Colonic mucosa (tissue), 4 donors: Measurements from ENCODE around the gene HERC6. TPM values are rescaled to one million over a fixed set of nuclear protein-coding genes. Genes with fewer than 3 reads are reported as not detected.
"Not testable (repeated sequence)": the region's sequence is repeated elsewhere in the genome, so short reads cannot be mapped to it uniquely, and the experiment has no call there.

Source experiments
- DNase-seq: peaks from one replicate; pipeline ENCODE4 v3.0.0-alpha.2; 2020
- H3K27ac ChIP-seq: fragments of 200-600 bp; one replicate; pipeline ENCODE4 v1.8.0; 2021
- H3K27me3 ChIP-seq: fragments of 200-600 bp; one replicate; pipeline ENCODE4 v1.8.0; 2021
- H3K36me3 ChIP-seq: fragments of 200-600 bp; one replicate; pipeline ENCODE4 v1.8.0; 2021
- H3K4me1 ChIP-seq: fragments of 200-600 bp; one replicate; pipeline ENCODE4 v1.8.0; 2021; ENCODE audit warnings: mild to moderate bottlenecking
- H3K4me3 ChIP-seq: fragments of 200-600 bp; one replicate; pipeline ENCODE4 v1.8.0; 2021
- H3K9ac ChIP-seq, 2 donors: one replicate each; pipeline ENCODE4 v1.7.0; 2013; ENCODE audit warnings: control low read depth in 2 of 2, low read depth in 2 of 2, low read length in 2 of 2
- H3K9me3 ChIP-seq: fragments of 200-600 bp; one replicate; pipeline ENCODE4 v1.8.0; 2021
- CTCF ChIP-seq: fragments of 200-600 bp; IDR thresholded peaks from one replicate; pipeline ENCODE4 v1.8.0; 2022; ENCODE audit warnings: antibody characterized with exemption, mild to moderate bottlenecking
- intact Hi-C: fragments of 100-400 bp; cut with DNase I; formaldehyde crosslinking; loops from one replicate; pipeline ENCODE4 v1.14.1; 2022
- total RNA-seq, 2 donors: library from RNA; stranded (reverse); fragmentation: NEBNext Ultra II Directional in 1 of 2; extraction: Animal tissue kit (Norgen Biotek cat#: 25700) in 1 of 2; gene quantifications; one replicate each; pipeline ENCODE4 v1.2.1, GENCODE V29; 2021
- donor health status: healthy.
- donor health status: DM: no; HTN: no; CAD: no.
- donor health status: DM: no; HTN: no; CAD: no.

Gene HERC6
- total RNA-seq, 2 donors from 2014 or later, result 6.2 to 6.3 TPM

- H3K27me3 ChIP-seq, H3K36me3 ChIP-seq, H3K9ac ChIP-seq, H3K27ac ChIP-seq, H3K9me3 ChIP-seq, H3K4me3 ChIP-seq, H3K4me1 ChIP-seq: not testable (repeated sequence)
- TF ChIP-seq CTCF, result peak; percentile 44
- intact Hi-C loops, result loop anchor here (5.0 kb wide), 1 partner anchor 148 kb away; no protein-coding TSS in a partner anchor
- DNase-seq, result peak; percentile 19
Measured at GRCh38 chr4:88369180-88369812, 9.4 kb upstream of the HERC6 start.

- Histone ChIP-seq H3K27me3 (no peaks in the 10 kb centered on the region), H3K4me3 (no peak overlapping the region), H3K4me1 (no peaks in the 10 kb centered on the region), H3K9ac (no peak overlapping the region), H3K36me3 (no peaks in the 10 kb centered on the region), H3K9me3 (no peaks in the 10 kb centered on the region), H3K27ac (no peak overlapping the region)
- no peak for DNase-seq
- intact Hi-C loops, result no loop called here
- no peak for TF ChIP-seq CTCF
Measured at GRCh38 chr4:88381123-88381522, 2.5 kb downstream of the HERC6 start.

GRCh38 chr4:88382621-88383020 is 4.0 kb downstream of the HERC6 start:
- TF ChIP-seq CTCF, result no peak
- intact Hi-C loops, result no loop called here
- H3K9ac ChIP-seq, result no peak overlapping the region
- no peak overlapping the region for H3K4me3 ChIP-seq
- no peaks in the 10 kb centered on the region for H3K9me3 ChIP-seq
- no peaks in the 10 kb centered on the region for H3K4me1 ChIP-seq
- DNase-seq, result no peak
- no peaks in the 10 kb centered on the region for H3K36me3 ChIP-seq
- no peaks in the 10 kb centered on the region for H3K27me3 ChIP-seq
- no peak overlapping the region for H3K27ac ChIP-seq

GRCh38 chr4:88390128-88390527 is 11.5 kb downstream of the HERC6 start:
- Histone ChIP-seq H3K4me1 (no peaks in the 10 kb centered on the region), H3K36me3 (no peaks in the 10 kb centered on the region), H3K9me3 (no peaks in the 10 kb centered on the region), H3K27me3 (no peaks in the 10 kb centered on the region), H3K9ac (no peak overlapping the region), H3K27ac (no peak overlapping the region), H3K4me3 (no peak overlapping the region)
- no peak for DNase-seq
- no peak for TF ChIP-seq CTCF
- intact Hi-C loops, result no loop called here

GRCh38 chr4:88391703-88392102 is 13.1 kb downstream of the HERC6 start:
- Histone ChIP-seq H3K36me3 (no peaks in the 10 kb centered on the region), H3K4me3 (no peak overlapping the region), H3K27ac (no peak overlapping the region), H3K9me3 (no peaks in the 10 kb centered on the region), H3K4me1 (no peaks in the 10 kb centered on the region), H3K9ac (no peak overlapping the region), H3K27me3 (no peaks in the 10 kb centered on the region)
- no peak for DNase-seq
- TF ChIP-seq CTCF, result no peak
- intact Hi-C loops, result no loop called here
